Liver (tissue), 9 donors: ENCODE measurements around the gene ARF5. TPM values are rescaled to one million over a fixed set of nuclear protein-coding genes. Genes with fewer than 3 reads are reported as not detected.

Source experiments
- DNase-seq: peaks from one replicate; pipeline ENCODE4 v3.0.0-alpha.2; 2017; ENCODE audit warnings: low spot score
- H3K27ac ChIP-seq, 2 donors: one replicate each; pipeline ENCODE4 v1.7.0; 2013; ENCODE audit warnings: inconsistent platforms in 2 of 2, low read length in 2 of 2, control low read depth in 1 of 2, low read depth in 1 of 2, mild to moderate bottlenecking in 1 of 2
- H3K27me3 ChIP-seq, 4 donors: one replicate each; pipeline versions ENCODE4 v1.6.1 to v1.7.0; 2013; ENCODE audit warnings: low read length in 3 of 4, inconsistent platforms in 1 of 4, mild to moderate bottlenecking in 1 of 4, moderate library complexity in 1 of 4; ENCODE audit not compliant: control insufficient read depth in 4 of 4, insufficient read depth in 4 of 4
- H3K36me3 ChIP-seq, 4 donors: one replicate each; pipeline versions ENCODE4 v1.6.1 to v1.7.0; 2013; ENCODE audit warnings: low read length in 3 of 4, mild to moderate bottlenecking in 3 of 4, low read depth in 1 of 4, moderate library complexity in 1 of 4; ENCODE audit not compliant: control insufficient read depth in 4 of 4, insufficient read depth in 3 of 4
- H3K4me1 ChIP-seq, 4 donors: one replicate each; pipeline versions ENCODE4 v1.6.1 to v1.7.0; 2013; ENCODE audit warnings: low read length in 3 of 4, mild to moderate bottlenecking in 3 of 4, moderate library complexity in 1 of 4; ENCODE audit not compliant: control insufficient read depth in 4 of 4, insufficient read depth in 4 of 4
- H3K4me3 ChIP-seq, 3 donors: one replicate each; pipeline versions ENCODE4 v1.6.1 to v1.7.0; 2013; ENCODE audit warnings: low read length in 3 of 3, control low read depth in 1 of 3, low read depth in 1 of 3, mild to moderate bottlenecking in 1 of 3
- H3K9ac ChIP-seq, 2 donors: one replicate each; pipeline ENCODE4 v1.7.0; 2013; ENCODE audit warnings: low read length in 2 of 2, mild to moderate bottlenecking in 2 of 2, moderate library complexity in 2 of 2, control low read depth in 1 of 2, low read depth in 1 of 2
- H3K9me3 ChIP-seq, 4 donors: one replicate each; pipeline versions ENCODE4 v1.6.1 to v1.7.0; 2013; ENCODE audit warnings: low read length in 3 of 4; ENCODE audit not compliant: control insufficient read depth in 4 of 4
- EGR1 ChIP-seq, 2 donors: IDR thresholded peaks; 2 replicates each; pipeline ENCODE4 v1.6.1; 2016 to 2018; ENCODE audit warnings: antibody characterized with exemption in 2 of 2, low read depth in 2 of 2
- FOXA1 ChIP-seq: IDR thresholded peaks from 2 replicates; pipeline ENCODE4 v1.6.1; 2016; ENCODE audit warnings: antibody characterized with exemption
- FOXA2 ChIP-seq: IDR thresholded peaks from 2 replicates; pipeline ENCODE4 v1.6.1; 2016; ENCODE audit warnings: antibody characterized with exemption
- GABPA ChIP-seq, 2 donors: IDR thresholded peaks in 1 of 2; conservative IDR thresholded peaks in 1 of 2; 2 replicates each; pipeline ENCODE4 v1.6.1; 2016; ENCODE audit warnings: antibody characterized with exemption in 2 of 2, mild to moderate bottlenecking in 1 of 2, moderate library complexity in 1 of 2
- HNF4A ChIP-seq, 2 donors: conservative IDR thresholded peaks; 2 replicates each; pipeline ENCODE4 v1.6.1; 2016; ENCODE audit warnings: antibody characterized with exemption in 2 of 2, mild to moderate bottlenecking in 2 of 2
- HNF4G ChIP-seq: IDR thresholded peaks from 2 replicates; pipeline ENCODE4 v1.6.1; 2016; ENCODE audit warnings: antibody characterized with exemption
- RAD21 ChIP-seq, 2 donors: IDR thresholded peaks; 2 replicates each; pipeline ENCODE4 v1.6.1; 2016; ENCODE audit warnings: antibody characterized with exemption in 2 of 2, mild to moderate bottlenecking in 2 of 2
- SP1 ChIP-seq: IDR thresholded peaks from 2 replicates; pipeline ENCODE4 v1.6.1; 2018; ENCODE audit warnings: antibody characterized with exemption, mild to moderate bottlenecking
- TAF1 ChIP-seq: conservative IDR thresholded peaks from 2 replicates; pipeline ENCODE4 v1.6.1; 2016; ENCODE audit warnings: antibody characterized with exemption, mild to moderate bottlenecking
- YY1 ChIP-seq: IDR thresholded peaks from 2 replicates; pipeline ENCODE4 v1.6.1; 2016; ENCODE audit warnings: antibody characterized with exemption, mild to moderate bottlenecking
- ZBTB33 ChIP-seq: IDR thresholded peaks from 2 replicates; pipeline ENCODE4 v1.6.1; 2016; ENCODE audit warnings: antibody characterized with exemption
- WGBS: extraction: QIAGEN DNeasy Blood & Tissue Kit; methylation state at CpG from one replicate; pipeline ENCODE4 v1.1.7; 2013; 5-methylcytosine and 5-hydroxymethylcytosine counted together
- polyA plus RNA-seq, 2 donors: library from polyadenylated mRNA; stranded (reverse) in 1 of 2; unstranded in 1 of 2; fragments of 200-250 nt in 1 of 2; fragments of >200 nt in 1 of 2; fragmentation: Nextera tagmentation in 1 of 2; extraction: Ambion mirVana in 1 of 2; gene quantifications; one replicate each; pipeline versions ENCODE4 v1.2.1 to v1.2.3, GENCODE V29; 2013 to 2015
- total RNA-seq, 2 donors: library from RNA; depleted of rRNA; stranded (reverse); fragments of >200 nt; gene quantifications; one replicate each; pipeline ENCODE4 v1.2.3, GENCODE V29; 2014
- TF ChIP-seq, protein P1 (sequence below): IDR thresholded peaks from 2 replicates; pipeline ENCODE4 v1.6.1; 2016; ENCODE audit warnings: antibody characterized with exemption, mild to moderate bottlenecking
- TF ChIP-seq, protein P2 (sequence below): IDR thresholded peaks from 2 replicates; pipeline ENCODE4 v1.6.1; 2016; ENCODE audit warnings: antibody characterized with exemption
- donor health status: healthy.
- donor health status: healthy.
- donor health status: healthy.
- donor health status: healthy.
- donor health status: healthy.

Gene ARF5
- total and polyA plus RNA-seq, 4 donors = 47.8 to 90.0 (median 55.4) TPM

DNA sequence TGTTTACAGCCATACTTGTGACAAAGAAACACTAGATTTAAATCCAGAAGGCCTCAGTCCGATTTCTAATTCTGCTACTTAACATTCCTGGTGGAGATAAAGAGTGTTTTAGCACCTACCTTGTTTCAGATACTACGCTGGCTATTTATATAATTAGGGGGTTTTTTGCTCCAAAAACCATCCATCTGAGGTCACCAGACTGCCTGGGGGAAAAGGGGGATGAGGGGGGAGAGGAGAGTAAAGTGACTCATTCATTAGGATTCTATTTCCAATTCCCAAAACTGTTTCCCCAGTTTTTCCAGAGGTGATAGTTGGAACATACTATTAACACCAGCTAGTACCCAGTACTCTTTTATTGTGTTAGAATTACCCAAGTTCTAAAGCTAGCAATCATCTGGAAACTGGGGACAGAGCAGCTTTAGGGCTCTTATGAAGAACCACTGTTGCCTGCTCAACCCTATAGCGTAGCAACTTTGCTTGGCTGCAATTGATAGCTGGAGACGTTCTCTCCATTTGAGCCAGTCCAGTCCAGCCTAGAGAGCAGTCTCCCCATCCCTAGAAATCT is 9.4 kb upstream of the ARF5 start:
- Histone ChIP-seq H3K4me1 (peaks cover 12 to 38% (median 36%) of the 10 kb centered on the region in 4 donors), H3K27me3 (no peaks in the 10 kb centered on the region), H3K9me3 (no peaks in the 10 kb centered on the region), H3K9ac (no peak overlapping the region), H3K36me3 (peaks cover 0 to 5% (median 2%) of the 10 kb centered on the region in 4 donors), H3K4me3 (no peak overlapping the region), H3K27ac (no peak overlapping the region)
- TF ChIP-seq EGR1 (IDR thresholded peaks at IDR 0.05; ENCODE audit: low read depth in 2 of 2) (no peak), YY1 (no peak), GABPA (IDR thresholded peaks at IDR 0.05 in 1 of 2, conservative IDR thresholded peaks at IDR 0.05 in 1 of 2) (no peak), ZBTB33 (no peak), FOXA1 (no peak), HNF4G (no peak)
- TF ChIP-seq, protein P1, sequence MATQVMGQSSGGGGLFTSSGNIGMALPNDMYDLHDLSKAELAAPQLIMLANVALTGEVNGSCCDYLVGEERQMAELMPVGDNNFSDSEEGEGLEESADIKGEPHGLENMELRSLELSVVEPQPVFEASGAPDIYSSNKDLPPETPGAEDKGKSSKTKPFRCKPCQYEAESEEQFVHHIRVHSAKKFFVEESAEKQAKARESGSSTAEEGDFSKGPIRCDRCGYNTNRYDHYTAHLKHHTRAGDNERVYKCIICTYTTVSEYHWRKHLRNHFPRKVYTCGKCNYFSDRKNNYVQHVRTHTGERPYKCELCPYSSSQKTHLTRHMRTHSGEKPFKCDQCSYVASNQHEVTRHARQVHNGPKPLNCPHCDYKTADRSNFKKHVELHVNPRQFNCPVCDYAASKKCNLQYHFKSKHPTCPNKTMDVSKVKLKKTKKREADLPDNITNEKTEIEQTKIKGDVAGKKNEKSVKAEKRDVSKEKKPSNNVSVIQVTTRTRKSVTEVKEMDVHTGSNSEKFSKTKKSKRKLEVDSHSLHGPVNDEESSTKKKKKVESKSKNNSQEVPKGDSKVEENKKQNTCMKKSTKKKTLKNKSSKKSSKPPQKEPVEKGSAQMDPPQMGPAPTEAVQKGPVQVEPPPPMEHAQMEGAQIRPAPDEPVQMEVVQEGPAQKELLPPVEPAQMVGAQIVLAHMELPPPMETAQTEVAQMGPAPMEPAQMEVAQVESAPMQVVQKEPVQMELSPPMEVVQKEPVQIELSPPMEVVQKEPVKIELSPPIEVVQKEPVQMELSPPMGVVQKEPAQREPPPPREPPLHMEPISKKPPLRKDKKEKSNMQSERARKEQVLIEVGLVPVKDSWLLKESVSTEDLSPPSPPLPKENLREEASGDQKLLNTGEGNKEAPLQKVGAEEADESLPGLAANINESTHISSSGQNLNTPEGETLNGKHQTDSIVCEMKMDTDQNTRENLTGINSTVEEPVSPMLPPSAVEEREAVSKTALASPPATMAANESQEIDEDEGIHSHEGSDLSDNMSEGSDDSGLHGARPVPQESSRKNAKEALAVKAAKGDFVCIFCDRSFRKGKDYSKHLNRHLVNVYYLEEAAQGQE = no peak
- TF ChIP-seq, protein P2, sequence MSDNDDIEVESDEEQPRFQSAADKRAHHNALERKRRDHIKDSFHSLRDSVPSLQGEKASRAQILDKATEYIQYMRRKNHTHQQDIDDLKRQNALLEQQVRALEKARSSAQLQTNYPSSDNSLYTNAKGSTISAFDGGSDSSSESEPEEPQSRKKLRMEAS = no peak
- DNase-seq = no peak
- 92% methylated on average over 4 of the region's 4 CpGs for WGBS

DNA sequence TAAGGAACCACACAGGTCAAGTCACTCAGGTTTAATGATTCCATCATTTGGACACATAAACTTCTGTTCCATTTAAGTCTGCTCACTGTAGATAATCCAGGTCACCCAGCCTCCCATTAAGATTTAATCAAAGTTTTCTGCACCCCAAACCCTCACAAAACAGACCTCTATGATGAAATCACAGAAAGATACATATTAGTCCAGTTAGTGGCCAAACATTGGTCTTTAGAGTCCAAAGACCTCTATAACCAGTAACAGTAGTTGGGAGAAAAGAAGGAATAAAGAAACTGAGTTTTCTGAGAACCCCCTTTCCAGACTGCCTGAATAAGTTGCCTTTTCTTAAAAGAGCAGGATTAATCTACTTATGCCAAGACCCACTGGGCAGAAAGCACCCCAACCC is 7.6 kb upstream of the ARF5 start:
- Histone ChIP-seq H3K36me3 (peaks cover 0 to 5% (median 2%) of the 10 kb centered on the region in 4 donors), H3K4me1 (peaks cover 15 to 52% (median 48%) of the 10 kb centered on the region in 4 donors), H3K27ac (no peak overlapping the region), H3K9ac (no peak overlapping the region), H3K9me3 (no peaks in the 10 kb centered on the region), H3K4me3 (no peak overlapping the region), H3K27me3 (no peaks in the 10 kb centered on the region)
- DNase-seq = no peak
- TF ChIP-seq HNF4G = no peak
- TF ChIP-seq HNF4A (conservative IDR thresholded peaks at IDR 0.05) = peak; percentile 61 to 64
- no peak for TF ChIP-seq RAD21 (IDR thresholded peaks at IDR 0.05)
- no peak for TF ChIP-seq FOXA2
- TF ChIP-seq, protein P2 = no peak
- peak; percentile 15 for TF ChIP-seq SP1
- TF ChIP-seq, protein P1 = no peak
- no peak for TF ChIP-seq TAF1
